NCI-H1092 (cell line): ENCODE data around the gene TMEM115.

ENCODE experiments used
- DNase-seq: peaks from one replicate; lab custom pipeline; 2025; lab: John Stamatoyannopoulos, UW

TMEM115 gene

GRCh38 chr3:50375258-50375931 is 16.1 kb upstream of the TMEM115 start:
- DNase-seq: no peak

GRCh38 chr3:50374363-50375257 is 15.3 kb upstream of the TMEM115 start:
- DNase-seq: no peak

GRCh38 chr3:50373146-50374051 is 14.1 kb upstream of the TMEM115 start:
- DNase-seq: no peak

GRCh38 chr3:50372349-50372748 is 13.0 kb upstream of the TMEM115 start:
- no peak for DNase-seq

GRCh38 chr3:50371133-50371685 is 11.9 kb upstream of the TMEM115 start:
- DNase-seq: no peak

GRCh38 chr3:50370594-50370993 is 11.3 kb upstream of the TMEM115 start:
- DNase-seq: no peak

DNA sequence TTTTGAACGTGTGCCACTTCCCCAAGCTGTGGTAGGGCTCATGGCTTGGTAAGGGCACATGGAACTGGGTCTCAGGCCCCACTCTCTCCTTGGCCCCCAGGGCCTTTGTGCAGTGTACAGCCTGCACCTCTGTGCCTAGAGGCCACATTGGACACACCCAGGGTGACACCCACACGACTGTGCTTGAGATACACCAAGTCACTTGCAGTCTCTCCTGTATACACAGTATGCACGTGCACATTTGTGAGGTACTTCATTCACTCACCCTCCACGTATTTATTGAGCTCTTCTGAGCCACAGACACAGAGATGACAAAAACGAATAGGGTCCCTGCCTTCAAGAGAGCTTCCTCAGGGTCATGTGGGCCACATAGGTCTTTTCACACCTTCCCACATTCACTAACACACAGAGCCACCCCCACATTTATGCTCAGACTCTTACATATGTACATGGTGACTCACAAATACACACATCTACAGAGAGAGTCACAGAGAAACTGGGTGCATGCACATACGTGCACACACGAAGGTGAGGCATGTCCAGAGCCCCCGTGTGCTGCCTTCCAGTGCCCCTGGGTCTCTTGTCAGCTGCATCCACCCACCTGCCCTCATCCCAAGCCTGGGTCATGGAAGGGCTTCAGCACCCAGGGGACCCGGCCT is 9.8 kb upstream of the TMEM115 start:
- no peak for DNase-seq

- no peak for DNase-seq
Observed at GRCh38 chr3:50365842-50366220, 6.5 kb upstream of the TMEM115 start.

DNA sequence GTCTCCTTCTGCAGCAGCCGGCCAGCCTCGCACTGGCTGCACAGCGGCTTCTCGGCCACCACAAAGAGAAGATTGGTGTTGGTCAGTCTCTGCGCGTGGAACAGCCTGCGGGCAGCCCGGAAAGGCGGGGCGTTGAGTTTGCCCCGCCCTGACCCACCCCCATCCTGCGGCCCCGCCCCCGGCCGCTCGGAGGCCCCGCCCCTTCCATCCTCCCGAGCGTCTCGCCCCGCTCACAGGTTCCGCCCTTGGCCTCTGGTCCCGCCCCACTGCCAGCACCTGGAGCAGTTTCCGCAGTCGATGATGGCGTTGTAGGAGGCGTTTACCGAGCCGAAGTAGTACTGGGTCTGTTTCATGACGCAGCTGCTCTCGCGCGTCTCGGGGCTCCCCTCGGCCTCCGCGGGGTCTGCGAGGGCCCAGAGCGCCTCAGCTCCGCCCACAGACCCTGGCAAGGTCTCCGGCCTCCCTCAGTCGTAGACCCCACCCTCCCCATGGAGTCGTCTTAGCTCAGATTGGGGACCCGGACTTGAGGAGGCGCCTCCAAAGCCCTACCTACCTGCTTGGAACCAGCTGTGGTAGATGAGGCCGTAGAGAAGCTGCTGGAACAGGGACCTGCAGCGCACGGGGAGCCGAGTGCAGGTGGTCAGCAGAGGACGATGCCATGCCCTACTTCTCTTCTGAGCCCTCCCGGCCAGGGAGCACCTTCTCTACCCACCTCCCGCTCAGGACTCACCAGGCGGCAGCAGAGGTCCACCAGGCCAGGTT is 5.9 kb upstream of the TMEM115 start:
- no peak for DNase-seq

- DNase-seq: no peak
Observed at GRCh38 chr3:50364573-50365079, 5.3 kb upstream of the TMEM115 start.

- no peak for DNase-seq
Observed at GRCh38 chr3:50359760-50360110, 414 bp upstream of the TMEM115 start.

DNA sequence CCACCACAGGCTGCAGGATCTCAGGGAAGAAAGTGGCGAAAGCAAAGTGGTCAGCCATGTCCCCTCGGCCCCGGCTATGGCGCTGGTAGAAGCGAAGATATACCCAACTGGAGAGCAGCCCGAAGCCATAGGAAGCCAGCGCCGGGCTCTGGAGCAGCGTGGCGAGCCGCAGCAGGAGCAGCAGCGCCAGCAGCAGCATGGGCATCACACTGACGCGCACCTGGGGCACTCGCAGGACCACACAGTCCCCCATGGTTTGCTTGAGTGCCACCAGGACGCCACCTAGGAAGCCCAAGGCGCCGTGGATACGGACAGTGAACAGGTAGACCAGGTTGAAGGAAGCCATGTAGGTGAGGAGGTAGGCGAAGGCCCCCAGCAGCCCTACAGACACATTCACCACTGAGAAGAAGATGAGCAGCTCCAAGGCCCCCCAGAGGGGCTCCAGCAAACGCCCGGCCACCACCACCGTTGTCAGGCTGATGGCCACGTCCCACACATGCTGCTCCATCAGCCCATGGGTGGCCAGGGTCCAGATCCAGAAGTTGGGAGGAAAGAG is 888 bp downstream of the TMEM115 start:
- no peak for DNase-seq

- no peak for DNase-seq
Observed at GRCh38 chr3:50357481-50357880, 1.8 kb downstream of the TMEM115 start.

GRCh38 chr3:50356553-50356952 is 2.8 kb downstream of the TMEM115 start:
- no peak for DNase-seq

DNA sequence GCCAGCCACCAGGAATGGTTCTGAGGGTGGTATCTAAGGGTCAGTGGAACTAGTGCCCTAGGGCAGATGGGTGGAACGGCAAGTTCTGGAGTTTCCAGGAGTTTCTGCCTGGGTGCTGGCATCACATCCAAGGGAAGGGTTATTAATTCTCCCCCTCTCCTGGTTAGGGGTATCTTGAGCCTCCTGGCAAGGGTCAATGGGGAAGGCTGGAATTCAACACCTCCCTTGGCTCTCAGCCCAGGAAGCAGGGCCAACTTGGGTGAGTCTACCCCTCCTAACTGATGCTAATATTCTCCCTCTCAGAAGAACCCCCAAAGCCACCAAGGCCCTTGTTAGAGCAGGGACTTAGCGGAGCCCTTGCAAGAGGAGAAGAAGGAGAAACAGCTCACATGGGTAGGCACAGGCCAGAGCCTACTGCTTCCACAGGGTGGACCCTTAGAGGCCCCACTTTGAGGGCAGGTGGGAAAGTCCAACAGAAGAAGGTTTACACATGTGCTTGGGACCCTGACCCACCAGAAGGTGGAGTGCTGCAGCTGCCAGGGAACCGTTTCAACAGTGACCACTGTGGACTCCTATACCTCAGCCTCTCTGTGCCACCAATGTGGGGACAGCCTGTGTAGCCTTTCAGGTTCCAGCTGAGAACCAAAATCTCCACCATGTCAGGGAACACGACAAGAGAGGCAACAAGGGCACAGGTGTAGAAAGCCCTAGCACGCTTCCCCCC is 3.3 kb downstream of the TMEM115 start:
- no peak for DNase-seq

- no peak for DNase-seq
Observed at GRCh38 chr3:50354850-50355249, 4.5 kb downstream of the TMEM115 start.

GRCh38 chr3:50354186-50354764 is 5.0 kb downstream of the TMEM115 start:
- no peak for DNase-seq

GRCh38 chr3:50353245-50354004 is 5.9 kb downstream of the TMEM115 start:
- no peak for DNase-seq

DNA sequence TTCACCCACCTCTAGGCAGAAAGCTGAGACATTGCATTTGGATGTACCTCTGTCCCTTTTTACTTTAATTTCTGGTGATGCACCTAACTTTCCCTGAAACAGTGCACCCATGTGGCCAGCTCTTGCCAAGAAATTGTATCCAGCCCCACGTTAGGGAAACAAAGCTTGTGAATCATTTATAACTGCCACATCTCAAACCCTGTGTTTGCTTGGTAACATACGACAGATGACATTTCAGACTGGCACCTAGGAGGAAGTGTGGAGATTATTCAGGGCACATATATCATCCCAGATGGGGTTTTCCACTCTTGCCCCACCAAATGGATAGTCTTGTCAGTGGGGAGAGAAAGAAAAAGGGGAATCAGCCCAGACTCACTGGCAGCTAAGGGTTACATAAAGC is 6.5 kb downstream of the TMEM115 start:
- no peak for DNase-seq
